KBM-7 (cell line): Measurements from ENCODE around the gene ADAMTS16.

ENCODE experiments used
- DNase-seq: peaks from one replicate; pipeline ENCODE4 v3.0.0-alpha.2; 2015
- in situ Hi-C: fragments of 300-500 bp; cut with MboI; formaldehyde crosslinking; loops from 2 replicates; pipeline ENCODE4 v1.14.3; 2020; ENCODE audit warnings: low sequenced_read_pairs, low pct_unique_long_range_greater_than_20kb, mixed read lengths

Gene ADAMTS16

GRCh38 chr5:5270958-5271785 lies 131.0 kb downstream of the ADAMTS16 start:
- DNase-seq, result no peak
- in situ Hi-C loops, result no loop called here

GRCh38 chr5:5271786-5272321 lies 131.7 kb downstream of the ADAMTS16 start:
- in situ Hi-C loops, result no loop called here
- no peak for DNase-seq

GRCh38 chr5:5273398-5273797 lies 133.3 kb downstream of the ADAMTS16 start:
- no peak for DNase-seq
- in situ Hi-C loops, result no loop called here

GRCh38 chr5:5273976-5274375 lies 133.8 kb downstream of the ADAMTS16 start:
- in situ Hi-C loops, result no loop called here

GRCh38 chr5:5275211-5275610 lies 135.1 kb downstream of the ADAMTS16 start:
- no peak for DNase-seq
- in situ Hi-C loops, result no loop called here

More at GRCh38 chr5:5273976-5274375, 133.8 kb downstream of the ADAMTS16 start:
- no peak for DNase-seq

GRCh38 chr5:5276430-5276829 lies 136.3 kb downstream of the ADAMTS16 start:
- DNase-seq, result no peak
- in situ Hi-C loops, result no loop called here

GRCh38 chr5:5276951-5277517 lies 136.9 kb downstream of the ADAMTS16 start:
- in situ Hi-C loops, result no loop called here

GRCh38 chr5:5278201-5278814 lies 138.2 kb downstream of the ADAMTS16 start:
- DNase-seq, result no peak
- in situ Hi-C loops, result no loop called here

More at GRCh38 chr5:5276951-5277517, 136.9 kb downstream of the ADAMTS16 start:
- DNase-seq, result no peak

- in situ Hi-C loops, result no loop called here
- no peak for DNase-seq
Observed at GRCh38 chr5:5278815-5279381, 138.8 kb downstream of the ADAMTS16 start.

- in situ Hi-C loops, result no loop called here
- no peak for DNase-seq
Observed at GRCh38 chr5:5285906-5286305, 145.8 kb downstream of the ADAMTS16 start.

- in situ Hi-C loops, result no loop called here
- DNase-seq, result no peak
Observed at GRCh38 chr5:5287419-5287818, 147.3 kb downstream of the ADAMTS16 start.

GRCh38 chr5:5288201-5288600 lies 148.1 kb downstream of the ADAMTS16 start:
- in situ Hi-C loops, result no loop called here
- DNase-seq, result no peak

- DNase-seq, result no peak
- in situ Hi-C loops, result no loop called here
Observed at GRCh38 chr5:5289537-5289936, 149.4 kb downstream of the ADAMTS16 start.

- in situ Hi-C loops, result no loop called here
- no peak for DNase-seq
Observed at GRCh38 chr5:5290674-5291334, 150.7 kb downstream of the ADAMTS16 start.

GRCh38 chr5:5291357-5291756 lies 151.2 kb downstream of the ADAMTS16 start:
- DNase-seq, result no peak
- in situ Hi-C loops, result no loop called here

- no peak for DNase-seq
- in situ Hi-C loops, result no loop called here
Observed at GRCh38 chr5:5293029-5293428, 152.9 kb downstream of the ADAMTS16 start.

GRCh38 chr5:5294429-5294828 lies 154.3 kb downstream of the ADAMTS16 start:
- no peak for DNase-seq

GRCh38 chr5:5295351-5295750 lies 155.2 kb downstream of the ADAMTS16 start:
- no peak for DNase-seq
- in situ Hi-C loops, result no loop called here

More at GRCh38 chr5:5294429-5294828, 154.3 kb downstream of the ADAMTS16 start:
- in situ Hi-C loops, result no loop called here

GRCh38 chr5:5296051-5296450 lies 155.9 kb downstream of the ADAMTS16 start:
- DNase-seq, result no peak
- in situ Hi-C loops, result no loop called here
